Measurements from ENCODE around the gene POLR3A.

- TF ChIP-seq POLR2A (IDR thresholded peaks at IDR 0.05) = peak in 2 of 4 donors; percentile 12 to 47
- TF ChIP-seq CTCF (IDR thresholded peaks at IDR 0.05) = peak in 2 of 6 experiments; percentile 30 to 39
Measured at GRCh38 chr10:77926566-77927401, 102.5 kb downstream of the POLR3A start, which contains the start of gene DLG5.

All from upper lobe of left lung (tissue), 4 donors.